Nephron (organoid): ENCODE measurements around the gene MGP.
A peak's percentile ranks its signal among the peaks of the same experiment; 100 is the strongest.

Source experiments
- H3K27ac Mint-ChIP-seq, 3 experiments: 2 replicates each; pipeline ENCODE4 v1.8.0; 2020; ENCODE audit warnings: mixed read lengths in 3 of 3, mild to moderate bottlenecking in 2 of 3, moderate library complexity in 1 of 3
- H3K27me3 Mint-ChIP-seq: 2 replicates; pipeline ENCODE4 v1.8.0; 2021; ENCODE audit warnings: low read depth, mild to moderate bottlenecking, moderate library complexity, mixed read lengths
- H3K36me3 Mint-ChIP-seq: 2 replicates; pipeline ENCODE4 v1.8.0; 2020; ENCODE audit warnings: low read depth, mixed read lengths
- H3K4me1 Mint-ChIP-seq: 2 replicates; pipeline ENCODE4 v1.8.0; 2020; ENCODE audit warnings: mixed read lengths
- H3K4me3 Mint-ChIP-seq, 3 experiments: 2 replicates each; pipeline ENCODE4 v1.8.0; 2020; ENCODE audit warnings: mild to moderate bottlenecking in 3 of 3, mixed read lengths in 3 of 3, moderate library complexity in 2 of 3
- H3K9me3 Mint-ChIP-seq: 2 replicates; pipeline ENCODE4 v1.8.0; 2020; ENCODE audit warnings: mixed read lengths
- TF ChIP-seq, protein P1 (sequence below), 3 experiments: fragments of 200-600 bp; sonication (generic); IDR thresholded peaks; one replicate each; pipeline ENCODE4 v1.5.0; 2021; ENCODE audit warnings: antibody characterized with exemption in 3 of 3; ENCODE audit not compliant: unreplicated experiment in 3 of 3

The MGP gene

DNA sequence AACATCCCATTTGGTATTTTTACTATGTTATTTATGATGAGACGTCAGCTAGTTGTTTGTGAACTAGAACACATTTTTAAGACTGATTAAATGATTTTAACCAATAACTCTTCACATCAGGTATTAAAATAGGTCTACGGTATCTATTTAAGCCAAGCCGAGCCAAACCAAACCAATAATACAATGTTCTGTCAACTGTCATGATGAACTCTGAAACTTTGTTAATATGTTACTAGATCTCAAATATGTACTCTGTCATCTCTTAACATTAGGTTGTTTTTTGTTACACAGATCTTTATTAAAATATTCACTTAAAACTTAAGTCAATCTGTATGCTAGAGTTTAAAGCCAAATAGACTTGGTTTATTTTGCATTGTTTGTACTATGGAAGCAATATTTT, 43.3 kb downstream of the MGP start:
- H3K36me3 Mint-ChIP-seq, result no peaks in the 10 kb centered on the region
- TF ChIP-seq, protein P1, sequence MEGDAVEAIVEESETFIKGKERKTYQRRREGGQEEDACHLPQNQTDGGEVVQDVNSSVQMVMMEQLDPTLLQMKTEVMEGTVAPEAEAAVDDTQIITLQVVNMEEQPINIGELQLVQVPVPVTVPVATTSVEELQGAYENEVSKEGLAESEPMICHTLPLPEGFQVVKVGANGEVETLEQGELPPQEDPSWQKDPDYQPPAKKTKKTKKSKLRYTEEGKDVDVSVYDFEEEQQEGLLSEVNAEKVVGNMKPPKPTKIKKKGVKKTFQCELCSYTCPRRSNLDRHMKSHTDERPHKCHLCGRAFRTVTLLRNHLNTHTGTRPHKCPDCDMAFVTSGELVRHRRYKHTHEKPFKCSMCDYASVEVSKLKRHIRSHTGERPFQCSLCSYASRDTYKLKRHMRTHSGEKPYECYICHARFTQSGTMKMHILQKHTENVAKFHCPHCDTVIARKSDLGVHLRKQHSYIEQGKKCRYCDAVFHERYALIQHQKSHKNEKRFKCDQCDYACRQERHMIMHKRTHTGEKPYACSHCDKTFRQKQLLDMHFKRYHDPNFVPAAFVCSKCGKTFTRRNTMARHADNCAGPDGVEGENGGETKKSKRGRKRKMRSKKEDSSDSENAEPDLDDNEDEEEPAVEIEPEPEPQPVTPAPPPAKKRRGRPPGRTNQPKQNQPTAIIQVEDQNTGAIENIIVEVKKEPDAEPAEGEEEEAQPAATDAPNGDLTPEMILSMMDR (IDR thresholded peaks at IDR 0.05; ENCODE audit: unreplicated experiment in 3 of 3), result no peak
- no peaks in the 10 kb centered on the region for H3K27me3 Mint-ChIP-seq
- no peak overlapping the region for H3K4me3 Mint-ChIP-seq
- H3K27ac Mint-ChIP-seq, result no peak overlapping the region
- H3K9me3 Mint-ChIP-seq, result no peaks in the 10 kb centered on the region
- peaks cover 26% of the 10 kb centered on the region for H3K4me1 Mint-ChIP-seq

DNA sequence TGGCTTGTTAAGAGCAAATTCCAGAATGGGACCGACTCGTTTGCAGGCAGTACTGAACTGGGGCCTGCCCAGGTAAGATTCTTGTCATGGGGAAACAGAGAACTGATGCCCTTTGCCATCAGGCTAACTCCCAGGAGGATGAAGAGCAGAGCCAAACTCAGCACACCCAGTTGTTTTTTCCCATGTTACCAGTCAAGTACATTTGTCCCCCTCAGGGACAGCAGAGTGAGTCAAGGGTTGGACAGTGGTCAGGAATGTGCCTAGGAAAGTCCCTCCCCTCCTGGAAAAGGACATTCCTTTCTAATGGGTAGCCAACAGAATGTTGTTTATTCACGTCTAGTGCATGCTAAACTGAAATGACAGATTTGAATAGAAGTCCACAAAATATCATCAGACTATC, 43.9 kb downstream of the MGP start:
- Mint-ChIP-seq H3K9me3 (no peaks in the 10 kb centered on the region), H3K36me3 (no peaks in the 10 kb centered on the region), H3K27me3 (no peaks in the 10 kb centered on the region), H3K4me3 (no peak overlapping the region), H3K27ac (no peak overlapping the region), H3K4me1 (peaks cover 20% of the 10 kb centered on the region)
- TF ChIP-seq, protein P1 (IDR thresholded peaks at IDR 0.05; ENCODE audit: unreplicated experiment in 3 of 3), result no peak

DNA sequence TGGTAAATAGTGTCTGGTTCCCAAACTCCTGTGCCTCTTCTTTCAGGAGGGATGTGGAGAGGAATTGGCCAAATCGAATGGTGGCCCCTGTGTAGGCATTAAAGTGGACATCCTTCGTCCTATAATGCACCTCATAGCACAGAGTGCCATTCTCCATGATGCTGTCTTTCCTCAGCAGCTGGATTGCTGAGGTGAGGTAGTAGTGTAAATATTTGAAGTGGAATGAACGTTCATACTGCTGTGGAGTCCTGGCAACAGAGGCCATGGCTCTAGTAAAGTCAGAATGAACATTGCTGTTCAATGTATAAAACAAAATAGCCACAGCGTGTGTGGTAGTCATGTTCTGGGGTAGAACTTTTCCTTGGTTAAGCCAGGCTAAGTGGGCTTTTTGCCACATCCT, 45.0 kb downstream of the MGP start:
- TF ChIP-seq, protein P1 (IDR thresholded peaks at IDR 0.05; ENCODE audit: unreplicated experiment in 3 of 3), result no peak
- no peaks in the 10 kb centered on the region for H3K27me3 Mint-ChIP-seq
- H3K27ac Mint-ChIP-seq, result no peak overlapping the region
- no peaks in the 10 kb centered on the region for H3K9me3 Mint-ChIP-seq
- H3K4me3 Mint-ChIP-seq, result no peak overlapping the region
- H3K36me3 Mint-ChIP-seq, result no peaks in the 10 kb centered on the region
- peaks cover 14% of the 10 kb centered on the region for H3K4me1 Mint-ChIP-seq

DNA sequence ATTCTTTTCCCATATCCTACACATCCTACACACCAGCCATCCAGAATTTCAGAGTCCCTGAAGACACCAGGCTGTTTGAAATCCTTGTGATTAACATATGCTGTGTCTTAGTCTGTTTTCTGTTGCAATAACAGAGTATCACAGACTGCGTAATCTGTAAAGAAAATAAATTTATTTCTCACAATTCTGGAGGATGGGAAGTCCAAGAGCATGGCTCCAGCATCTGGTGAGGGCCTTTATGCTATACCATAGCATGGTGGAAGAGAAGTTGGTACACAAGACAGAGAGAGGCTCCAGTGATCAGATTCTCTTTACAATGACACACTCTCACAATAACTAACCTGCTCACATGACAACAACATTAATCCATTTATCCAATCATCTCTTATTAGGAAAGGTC, 46.4 kb downstream of the MGP start:
- H3K4me3 Mint-ChIP-seq, result no peak overlapping the region
- no peak overlapping the region for H3K27ac Mint-ChIP-seq
- no peaks in the 10 kb centered on the region for H3K9me3 Mint-ChIP-seq
- H3K36me3 Mint-ChIP-seq, result no peaks in the 10 kb centered on the region
- TF ChIP-seq, protein P1 (IDR thresholded peaks at IDR 0.05; ENCODE audit: unreplicated experiment in 3 of 3), result no peak
- H3K4me1 Mint-ChIP-seq, result peaks cover 17% of the 10 kb centered on the region
- no peaks in the 10 kb centered on the region for H3K27me3 Mint-ChIP-seq

DNA sequence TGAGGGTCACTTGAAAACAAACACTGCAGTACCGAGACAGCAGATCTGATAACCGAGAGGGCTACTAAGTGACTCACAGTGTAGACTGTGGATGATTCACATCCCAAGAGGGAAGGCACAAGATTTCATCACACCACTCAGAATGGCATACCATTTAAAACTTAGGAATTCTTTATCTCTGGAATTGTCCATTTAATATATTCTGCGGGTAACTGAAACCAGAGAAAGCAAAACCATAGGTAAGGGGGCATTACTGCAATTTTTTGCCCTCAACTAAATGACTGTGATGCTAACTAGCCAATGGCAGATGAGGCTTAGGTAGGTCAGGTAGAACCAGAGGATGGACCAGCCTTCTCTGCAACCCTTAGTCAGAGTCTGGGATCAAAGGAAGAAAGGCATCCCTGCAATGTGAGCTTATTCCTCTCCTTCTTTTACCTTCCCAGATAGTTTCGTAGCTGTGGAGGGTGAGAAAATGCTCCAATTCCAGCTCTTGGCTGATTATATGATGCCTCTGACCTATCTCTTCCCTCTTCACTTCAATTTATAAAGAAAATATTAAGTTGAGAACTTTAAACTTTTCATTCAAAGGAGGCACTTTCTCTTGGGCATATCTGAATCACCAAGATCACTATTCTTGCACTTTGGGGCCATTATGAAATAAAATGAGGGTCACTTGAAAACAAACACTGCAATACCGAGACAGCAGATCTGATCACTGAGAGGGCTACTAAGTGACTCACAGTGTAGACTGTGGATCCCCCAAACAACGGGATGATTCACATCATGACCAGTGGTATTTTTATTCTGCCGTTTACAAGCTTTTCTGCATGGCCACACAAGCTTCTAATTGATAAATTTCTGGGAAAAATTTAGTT, 49.1 kb downstream of the MGP start:
- H3K27ac Mint-ChIP-seq, result no peak overlapping the region
- H3K4me1 Mint-ChIP-seq, result peaks cover 14% of the 10 kb centered on the region
- H3K4me3 Mint-ChIP-seq, result no peak overlapping the region
- TF ChIP-seq, protein P1 (IDR thresholded peaks at IDR 0.05; ENCODE audit: unreplicated experiment in 3 of 3), result no peak
- H3K36me3 Mint-ChIP-seq, result no peaks in the 10 kb centered on the region
- H3K9me3 Mint-ChIP-seq, result no peaks in the 10 kb centered on the region
- no peaks in the 10 kb centered on the region for H3K27me3 Mint-ChIP-seq

DNA sequence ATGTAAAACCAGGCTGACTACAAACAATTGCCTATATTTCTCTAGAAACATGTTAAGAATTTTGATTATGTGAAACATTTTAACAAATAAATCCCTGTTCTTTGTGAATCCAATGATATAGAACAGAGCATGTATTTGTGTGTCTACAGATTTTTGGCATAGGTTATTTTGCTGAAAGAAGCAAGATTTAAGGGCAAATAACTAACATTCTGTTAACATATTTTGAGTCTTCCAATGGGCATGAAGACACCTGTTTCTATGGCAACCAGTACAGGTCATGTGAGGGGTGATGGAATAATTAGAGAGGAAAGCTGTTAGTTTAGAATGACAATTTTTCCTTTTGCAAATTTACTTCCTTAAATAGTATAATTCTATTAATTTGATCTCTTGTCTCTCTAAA, 51.1 kb downstream of the MGP start:
- no peaks in the 10 kb centered on the region for H3K27me3 Mint-ChIP-seq
- peak overlapping the region in 1 of 3 experiments; percentile 6 for H3K27ac Mint-ChIP-seq
- H3K4me1 Mint-ChIP-seq, result peaks cover 9% of the 10 kb centered on the region
- H3K36me3 Mint-ChIP-seq, result no peaks in the 10 kb centered on the region
- no peaks in the 10 kb centered on the region for H3K9me3 Mint-ChIP-seq
- TF ChIP-seq, protein P1 (IDR thresholded peaks at IDR 0.05; ENCODE audit: unreplicated experiment in 3 of 3), result no peak
- no peak overlapping the region for H3K4me3 Mint-ChIP-seq
